Stimulated activated CD4-positive, alpha-beta T cell treated with anti-CD3 and anti-CD28 coated beads, Interleukin-4, amount 100 ng/mL, for 24 hours (primary cell): ENCODE data around the gene CIAO2A.
"Not testable (repeated sequence)": the region's sequence is repeated elsewhere in the genome, so short reads cannot be mapped to it uniquely, and the experiment has no call there.

Experiments
- DNase-seq: peaks from one replicate; pipeline ENCODE4 v3.0.0-alpha.2; 2020

Gene CIAO2A, protein sequence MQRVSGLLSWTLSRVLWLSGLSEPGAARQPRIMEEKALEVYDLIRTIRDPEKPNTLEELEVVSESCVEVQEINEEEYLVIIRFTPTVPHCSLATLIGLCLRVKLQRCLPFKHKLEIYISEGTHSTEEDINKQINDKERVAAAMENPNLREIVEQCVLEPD

DNA sequence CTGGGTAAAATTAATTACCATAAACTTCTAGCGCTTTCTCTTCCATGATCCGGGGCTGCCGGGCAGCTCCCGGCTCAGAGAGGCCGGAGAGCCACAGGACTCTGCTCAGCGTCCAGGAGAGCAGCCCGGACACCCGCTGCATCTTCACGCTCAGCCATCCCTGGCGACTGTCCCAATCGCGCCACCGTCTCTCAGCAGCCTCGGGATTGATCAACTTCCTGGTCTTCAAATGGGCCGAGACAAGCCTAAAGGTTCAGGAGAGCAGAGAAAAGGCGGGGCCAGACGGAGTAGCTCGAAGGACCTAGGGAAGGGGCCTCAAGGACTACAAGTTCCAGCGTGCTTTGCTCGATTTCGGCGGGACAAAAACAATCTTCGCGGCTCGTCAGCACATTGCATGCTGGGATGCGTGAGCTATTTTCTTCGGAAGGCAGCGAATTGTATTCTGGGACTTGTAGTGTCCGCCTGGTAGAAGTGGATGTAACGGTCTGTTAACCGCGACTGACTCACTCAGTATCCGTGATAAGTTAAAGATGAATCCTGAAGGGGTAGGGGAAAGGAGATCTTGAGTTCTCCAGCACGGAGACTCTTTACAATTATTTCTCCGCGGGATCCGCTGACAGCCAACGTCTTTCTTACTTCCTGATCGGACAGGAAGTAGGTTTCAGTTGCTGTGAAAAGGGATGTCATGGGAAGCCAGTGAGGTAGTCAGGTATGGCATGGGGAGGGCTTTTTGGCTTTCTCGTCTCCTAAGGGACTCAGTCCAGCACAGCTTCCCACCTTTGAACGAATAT, at the start of gene CIAO2A:
Gene CIAO2A (minus strand): TSS at position 212 of the 791 bp plus-strand sequence. CDS start 70 bp downstream, at position 142.
- DNase-seq: peak; percentile 94

DNA sequence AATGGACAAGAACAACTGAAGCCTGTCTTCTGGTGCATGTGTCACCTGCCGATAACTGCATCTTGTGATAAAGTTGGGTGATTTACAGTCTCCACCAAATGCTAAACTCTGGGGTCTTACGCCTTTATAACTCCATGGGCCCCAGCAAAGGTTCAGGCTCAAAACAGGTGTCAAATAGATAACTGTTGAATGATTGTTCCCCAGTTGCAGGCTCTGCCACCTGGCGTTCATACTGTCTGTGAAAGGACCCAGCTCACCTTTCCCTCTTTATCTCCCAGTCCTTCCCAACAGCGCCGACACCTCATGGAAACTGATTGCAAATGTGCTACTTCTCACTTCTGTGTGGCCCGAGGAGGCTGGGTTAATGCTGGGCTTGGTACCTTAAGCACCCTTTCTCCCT, 49.6 kb upstream of the CIAO2A start:
- no peak for DNase-seq

DNA sequence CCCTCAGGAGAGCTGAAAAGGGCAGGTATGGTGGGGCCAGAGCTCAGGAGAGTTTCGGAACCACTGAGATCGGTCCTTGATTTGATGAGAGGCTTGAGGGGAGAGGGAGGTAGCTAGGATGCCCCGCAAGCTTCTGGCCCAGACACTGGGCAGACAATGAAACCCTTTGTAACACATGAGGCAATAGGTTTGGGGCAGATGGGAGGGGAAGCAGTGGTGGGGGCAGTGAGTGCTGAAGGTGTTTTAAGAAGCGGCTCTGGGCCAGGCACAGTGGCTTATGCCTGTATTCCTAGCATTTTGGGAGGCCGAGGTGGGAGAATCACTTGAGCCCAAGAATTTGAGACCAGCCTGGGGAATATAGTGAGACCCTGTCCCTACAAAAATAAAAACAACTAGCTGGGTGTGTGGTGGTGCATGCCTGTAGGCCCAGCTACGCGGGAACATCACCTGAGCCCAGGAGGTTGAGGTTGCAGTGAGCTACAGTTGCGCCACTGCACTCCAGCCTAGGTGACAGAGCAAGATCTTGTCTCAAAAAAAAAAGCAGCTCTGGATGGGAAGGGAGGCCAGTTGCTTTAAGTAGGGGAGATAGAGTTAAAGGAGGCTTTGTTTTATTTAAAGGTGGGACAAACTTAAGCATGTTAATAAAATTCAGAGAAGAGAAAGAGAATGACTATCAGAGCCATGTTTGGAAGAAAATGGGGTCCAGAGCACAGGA, 48.3 kb upstream of the CIAO2A start:
- no peak for DNase-seq

DNA sequence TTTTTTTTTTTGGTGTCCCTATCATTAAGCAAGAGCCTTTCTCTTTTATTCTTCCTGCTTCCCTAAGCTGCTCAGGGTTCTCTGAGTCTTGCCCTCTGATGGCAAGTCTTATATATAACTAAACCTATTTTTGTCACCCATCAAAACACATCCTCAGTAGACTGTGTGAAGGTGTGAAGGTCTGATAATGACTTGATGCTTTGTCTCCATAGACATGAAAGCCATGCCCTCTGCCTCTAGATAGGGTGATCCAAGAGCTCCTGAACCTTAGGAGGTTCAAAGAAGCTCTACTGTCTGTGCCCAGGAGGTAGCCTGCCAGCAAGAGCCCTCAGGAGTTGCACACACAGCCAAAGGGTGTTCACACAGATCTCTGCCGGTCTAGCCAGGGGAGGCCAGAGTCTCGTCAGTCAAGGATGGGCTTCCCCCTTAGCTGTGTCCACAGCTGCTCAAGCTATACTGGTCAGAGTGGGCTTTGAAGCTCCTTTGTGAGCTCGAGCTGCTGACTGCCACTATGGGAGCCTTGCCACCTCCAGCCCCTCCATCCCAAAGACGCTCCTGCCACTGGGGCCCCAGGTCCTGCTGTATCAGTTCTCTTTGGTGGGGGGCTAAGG, 44.8 kb upstream of the CIAO2A start:
- DNase-seq: no peak

DNA sequence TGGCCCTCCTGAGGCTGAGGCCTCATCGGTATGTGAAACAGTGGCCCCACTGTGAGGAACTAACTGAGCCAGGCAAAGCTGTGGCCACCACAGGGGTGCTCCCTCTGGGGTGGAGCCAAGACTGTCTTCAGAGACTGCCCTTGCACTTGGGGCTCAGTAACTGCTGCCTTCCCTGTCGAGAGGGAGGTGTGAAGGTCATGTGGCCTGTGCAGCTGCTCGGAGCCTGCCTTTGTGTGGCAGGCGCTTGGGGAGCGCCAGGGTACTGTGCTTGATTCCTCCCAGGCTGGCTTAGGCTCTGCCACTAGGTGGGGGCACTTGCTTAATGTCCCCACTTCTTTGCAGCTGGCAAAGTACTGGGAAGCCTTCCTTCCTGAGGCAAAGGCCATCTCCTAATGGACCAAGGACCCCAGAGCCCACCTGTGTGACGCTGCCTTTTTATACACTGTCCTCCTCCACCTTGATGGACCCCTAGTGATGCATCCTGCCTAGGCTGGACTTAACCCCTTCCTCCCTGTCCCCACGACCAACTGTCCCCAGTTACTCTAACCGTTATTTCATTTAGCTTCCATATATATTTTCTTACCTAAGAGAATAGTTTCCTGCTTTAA, 43.7 kb upstream of the CIAO2A start:
- no peak for DNase-seq

DNA sequence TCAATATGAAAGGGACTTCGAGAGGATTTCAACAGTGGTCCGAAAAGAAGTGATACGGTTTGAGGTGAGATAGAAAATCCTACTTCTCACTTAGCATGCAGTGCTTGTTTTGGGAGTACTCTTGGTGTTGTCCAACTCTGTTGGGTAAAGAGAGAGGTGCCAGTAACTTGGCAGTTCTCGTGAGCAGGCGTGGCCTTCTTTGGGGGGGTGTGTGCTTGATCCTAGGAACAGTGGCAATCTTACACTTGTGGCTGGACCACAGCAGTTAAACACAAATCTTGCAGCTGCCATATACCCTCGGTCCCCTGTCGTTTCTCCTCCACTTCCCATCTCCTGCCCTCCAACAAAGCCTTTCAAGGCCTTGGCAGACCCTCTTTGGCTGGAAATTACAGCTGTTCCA, 42.7 kb upstream of the CIAO2A start:
- no peak for DNase-seq

DNA sequence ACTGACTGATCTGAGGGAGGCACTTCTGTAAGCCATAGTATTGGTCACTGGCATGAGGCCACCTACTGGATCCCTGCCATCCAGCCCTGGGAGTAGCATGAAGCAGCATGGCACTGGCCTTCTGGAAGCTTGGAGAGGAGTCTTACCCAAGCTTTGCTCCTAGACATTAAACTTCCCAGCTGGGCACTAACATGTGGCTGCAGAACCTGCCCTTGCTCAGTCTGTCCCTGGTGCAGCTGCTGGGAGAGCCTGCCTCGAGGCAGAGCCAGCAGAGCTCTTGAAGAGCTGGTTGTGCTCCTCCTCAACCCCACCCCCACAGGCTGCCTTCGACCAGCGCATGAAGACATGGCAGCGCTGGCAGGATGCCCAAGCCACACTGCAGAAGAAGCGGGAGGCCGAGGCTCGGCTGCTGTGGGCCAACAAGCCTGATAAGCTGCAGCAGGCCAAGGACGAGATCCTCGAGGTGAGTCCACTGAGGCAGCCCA, 40.7 kb upstream of the CIAO2A start:
- DNase-seq: no peak

DNA sequence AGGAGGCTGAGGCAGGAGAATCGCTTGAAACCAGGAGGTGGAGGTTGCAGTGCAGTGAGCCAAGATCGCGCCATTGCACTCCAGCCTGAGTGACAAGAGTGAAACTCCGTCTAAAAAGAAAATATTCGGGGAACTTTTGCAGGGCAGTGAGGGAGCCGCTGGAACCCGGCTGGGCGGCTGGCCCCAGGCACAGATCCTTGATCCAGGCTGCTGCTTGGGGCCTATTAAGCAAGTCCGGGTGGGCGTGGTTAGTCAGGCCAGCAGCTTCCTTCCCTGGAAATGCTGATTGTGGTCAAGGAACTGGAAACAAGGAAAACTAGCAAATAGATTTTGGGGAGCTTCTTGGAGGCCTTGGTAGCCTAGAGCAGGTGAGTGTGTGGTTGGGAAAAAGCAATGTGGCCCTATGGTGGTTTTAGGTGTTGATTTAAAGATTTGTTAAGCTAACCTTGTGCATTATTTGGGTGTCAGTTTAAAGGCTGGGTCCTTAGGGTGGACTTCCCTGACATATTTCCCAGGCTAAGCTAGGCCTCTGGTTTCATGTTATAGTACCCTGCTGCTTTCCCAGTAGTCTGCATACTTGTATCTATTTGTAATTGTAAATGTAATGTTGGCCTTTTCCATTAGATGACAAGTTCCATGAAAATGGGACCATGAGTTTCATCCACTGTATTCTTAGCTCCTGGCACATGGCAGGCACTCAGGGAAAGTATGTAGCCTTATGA, 40.1 kb upstream of the CIAO2A start:
- no peak for DNase-seq

DNA sequence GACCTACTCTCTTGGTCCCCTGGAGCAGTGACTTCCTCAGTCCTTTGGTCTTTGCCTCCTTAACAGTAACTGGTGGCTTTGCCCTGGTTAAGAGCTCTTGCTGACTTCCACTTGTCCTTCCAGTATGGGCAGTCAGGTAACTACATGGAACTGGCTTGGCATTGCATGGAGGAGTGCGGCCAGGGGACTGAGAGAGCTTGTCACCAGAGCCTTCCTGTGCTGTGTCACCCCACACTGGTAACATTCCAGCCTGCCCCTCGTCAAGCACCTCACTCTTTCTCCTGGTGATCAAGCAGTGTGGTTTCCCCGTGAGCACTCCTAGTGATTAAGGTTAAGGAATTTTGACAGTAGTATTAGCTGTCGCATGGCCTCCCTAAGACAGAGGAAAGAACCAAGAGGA, 38.6 kb upstream of the CIAO2A start:
- DNase-seq: no peak

DNA sequence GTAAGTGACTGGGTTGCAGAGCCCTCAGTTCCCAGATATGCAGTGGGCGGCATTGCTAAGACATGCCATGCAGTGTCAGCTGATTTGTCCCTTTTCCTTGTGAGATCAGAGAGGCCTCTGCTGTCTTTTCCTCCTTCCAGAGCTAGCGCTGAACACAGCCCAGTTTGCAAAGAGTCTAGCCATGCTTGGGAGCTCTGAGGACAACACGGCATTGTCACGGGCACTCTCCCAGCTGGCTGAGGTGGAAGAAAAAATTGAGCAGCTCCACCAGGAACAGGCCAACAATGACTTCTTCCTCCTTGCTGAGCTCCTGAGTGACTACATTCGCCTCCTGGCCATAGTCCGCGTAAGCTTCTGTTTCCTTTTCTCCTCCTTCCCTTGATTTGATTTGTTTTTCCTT, 37.9 kb upstream of the CIAO2A start:
- no peak for DNase-seq

DNA sequence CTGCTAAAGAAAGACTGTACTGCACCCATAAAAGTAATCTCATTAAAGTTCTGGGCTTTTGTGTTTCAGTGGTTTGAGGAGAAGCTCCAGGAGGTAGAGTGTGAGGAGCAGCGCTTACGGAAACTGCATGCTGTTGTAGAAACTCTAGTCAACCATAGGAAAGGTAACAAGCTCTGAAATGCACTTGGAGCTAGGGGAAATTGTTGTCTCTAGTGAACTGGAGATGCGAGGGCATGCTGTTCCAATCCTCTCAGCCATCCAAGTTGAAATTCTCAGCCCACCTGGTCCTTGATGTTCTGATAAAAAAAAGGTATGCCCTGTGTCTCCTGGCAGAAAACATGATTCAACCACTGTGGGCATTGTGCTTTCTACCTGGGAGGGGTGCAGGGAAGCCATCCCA, 36.5 kb upstream of the CIAO2A start:
- DNase-seq: no peak

DNA sequence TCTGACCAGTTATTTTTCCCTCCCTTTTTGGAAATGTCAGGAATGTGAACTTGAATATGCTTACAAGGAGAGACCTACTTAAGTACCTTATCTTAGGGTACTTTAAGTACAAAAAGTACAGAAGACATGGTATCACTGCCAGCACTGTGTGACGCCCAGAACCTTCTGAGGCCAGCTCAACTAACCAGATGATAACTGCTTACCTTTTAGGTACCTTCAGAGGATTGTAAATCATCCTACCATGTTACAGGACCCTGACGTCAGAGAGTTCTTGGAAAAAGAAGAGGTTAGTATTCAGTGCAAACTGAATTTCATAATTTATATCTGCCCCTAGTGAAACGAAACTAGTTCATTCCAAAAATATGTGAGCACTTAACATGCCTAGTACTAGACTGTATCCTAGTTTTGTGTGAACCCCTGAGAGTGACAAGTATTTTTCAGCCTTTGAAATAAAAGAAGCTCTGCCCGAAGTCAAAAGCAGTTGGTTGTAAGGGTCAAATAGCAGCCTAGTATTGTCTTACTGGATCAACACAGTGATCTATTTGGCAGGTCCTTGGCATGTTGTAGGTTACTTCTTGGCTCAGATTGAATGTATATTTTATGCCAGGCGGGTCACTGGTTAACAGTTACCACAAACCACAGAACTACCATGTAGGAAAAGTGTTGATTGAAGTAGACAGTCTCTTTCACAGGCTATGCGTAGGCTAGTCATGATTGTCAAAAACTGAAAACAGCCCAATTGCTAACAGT, 34.1 kb upstream of the CIAO2A start:
- no peak for DNase-seq

DNA sequence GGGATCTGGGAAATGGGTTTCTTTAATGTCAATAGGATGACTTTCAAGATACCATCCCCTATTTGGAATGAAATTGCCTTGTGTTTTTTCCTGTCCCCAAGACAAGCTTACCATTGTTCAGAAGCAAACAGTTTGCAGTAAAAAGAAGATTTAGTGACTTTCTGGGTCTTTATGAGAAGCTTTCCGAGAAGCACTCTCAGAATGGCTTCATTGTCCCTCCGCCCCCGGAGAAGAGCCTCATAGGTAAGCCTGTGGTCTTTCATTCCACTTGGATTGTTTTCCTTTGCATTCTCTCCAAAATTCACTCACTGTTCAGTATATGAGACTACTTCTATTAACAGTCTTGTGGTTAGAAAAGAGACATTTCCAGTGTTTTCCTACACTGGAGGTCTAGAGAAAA, 32.3 kb upstream of the CIAO2A start:
- no peak for DNase-seq

DNA sequence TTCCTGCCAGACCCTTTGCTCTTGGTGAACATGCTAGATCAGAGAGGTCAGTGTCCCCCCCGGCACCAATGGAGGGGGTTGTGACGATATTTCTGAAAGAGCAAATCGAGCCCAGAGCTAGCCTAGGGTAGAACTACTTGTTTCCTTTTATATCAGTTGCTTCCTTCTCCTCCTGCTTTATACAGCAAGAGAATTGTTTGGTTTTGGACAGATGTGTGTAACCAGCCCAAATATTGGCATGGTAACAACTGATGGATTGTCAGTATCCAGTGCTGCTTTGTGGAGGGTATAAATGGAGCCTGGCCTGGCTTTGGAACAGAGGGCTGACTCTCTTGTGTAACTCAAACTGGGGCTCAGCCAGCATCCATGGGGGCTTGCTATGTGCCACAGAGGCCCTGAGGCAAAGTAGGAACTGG, 29.3 kb upstream of the CIAO2A start:
- no peak for DNase-seq

DNA sequence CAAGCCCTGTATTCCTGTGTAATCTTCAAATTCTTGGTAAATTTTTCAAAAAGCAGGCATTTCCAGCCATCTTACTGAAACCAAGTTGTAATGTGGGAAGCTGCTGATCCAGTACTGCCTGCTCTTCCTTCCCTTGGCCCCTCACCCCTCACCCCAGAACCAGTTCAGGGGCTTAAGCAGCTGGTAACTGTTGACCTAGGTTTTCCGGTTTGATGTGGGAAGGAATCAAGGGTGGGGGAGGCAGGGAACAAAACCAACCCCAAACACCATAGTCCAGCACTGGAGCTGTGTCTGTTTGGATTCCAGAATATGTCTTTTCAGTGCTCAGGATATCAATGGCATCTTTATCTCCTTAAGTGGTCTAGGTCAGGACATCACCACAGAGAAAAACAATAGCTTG, 28.8 kb upstream of the CIAO2A start:
- DNase-seq: no peak

DNA sequence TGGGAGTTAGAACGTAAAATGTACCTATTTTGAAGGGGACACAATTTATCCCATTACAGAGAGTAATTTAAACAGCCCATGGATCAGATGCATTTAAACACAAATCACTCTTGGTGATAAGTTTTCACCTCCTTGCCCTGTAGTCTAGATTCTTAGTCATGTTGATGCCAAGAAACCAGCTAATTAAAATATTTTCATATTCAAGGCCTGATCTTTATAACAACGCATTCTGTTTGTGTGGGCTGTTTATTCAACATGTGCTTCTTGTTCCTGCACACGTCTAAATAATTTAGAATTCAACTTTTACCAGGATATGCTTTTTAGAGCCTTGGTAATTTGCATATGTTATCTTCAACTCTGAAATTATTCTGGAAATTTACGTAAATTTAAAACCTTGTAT, 28.0 kb upstream of the CIAO2A start:
- DNase-seq: no peak

DNA sequence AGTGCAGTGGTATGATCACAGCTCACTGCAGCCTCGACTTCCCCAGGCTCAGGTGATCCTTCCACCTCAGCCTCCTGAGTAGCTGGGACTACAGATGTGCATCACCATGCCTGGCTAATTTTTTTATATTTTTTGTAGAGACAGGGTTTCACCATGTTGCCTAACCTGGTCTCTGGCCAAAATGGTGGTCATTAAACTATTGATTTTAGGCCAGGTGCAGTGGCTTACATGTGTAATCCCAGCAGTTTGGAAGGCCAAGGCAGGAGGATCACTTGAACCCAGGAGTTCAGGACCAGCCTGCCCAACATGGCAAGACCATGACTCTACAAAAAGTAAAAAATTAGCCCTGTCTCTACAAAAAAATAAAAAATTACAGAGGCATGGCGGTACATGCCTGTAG, 26.7 kb upstream of the CIAO2A start:
- not testable (repeated sequence) for DNase-seq

DNA sequence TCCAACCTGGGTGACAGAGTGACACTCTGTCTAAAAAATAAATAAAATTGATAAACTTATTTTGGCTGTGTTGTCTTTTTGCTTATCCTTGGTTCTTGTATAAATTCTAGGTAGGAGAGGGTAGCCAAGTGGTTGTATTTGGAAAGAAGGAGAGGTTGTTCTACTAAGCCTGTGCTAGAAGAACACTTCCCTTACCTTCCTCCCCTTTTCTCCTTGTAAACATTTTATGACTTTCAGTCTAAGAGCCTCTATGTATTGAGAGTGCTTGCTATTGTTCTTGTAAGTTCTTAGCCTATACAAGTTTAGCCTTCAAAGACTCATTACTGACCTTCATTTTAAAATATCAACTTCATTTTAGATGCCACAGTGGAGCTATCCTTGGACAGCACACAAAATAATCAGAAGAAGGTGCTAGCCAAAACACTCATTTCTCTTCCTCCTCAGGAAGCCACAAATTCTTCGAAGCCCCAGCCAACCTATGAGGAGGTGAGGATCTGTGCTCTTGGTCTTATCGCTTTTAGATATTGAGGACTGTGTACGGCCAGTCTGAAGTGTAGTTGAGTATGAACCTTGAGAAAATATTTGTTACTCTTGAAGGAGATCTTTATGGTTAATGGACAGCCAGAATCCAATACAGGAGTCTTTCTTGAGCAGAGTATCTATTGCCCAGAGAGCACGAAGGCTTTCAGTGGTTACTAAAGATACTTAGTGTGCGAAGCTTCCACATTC, 24.3 kb upstream of the CIAO2A start:
- DNase-seq: no peak

DNA sequence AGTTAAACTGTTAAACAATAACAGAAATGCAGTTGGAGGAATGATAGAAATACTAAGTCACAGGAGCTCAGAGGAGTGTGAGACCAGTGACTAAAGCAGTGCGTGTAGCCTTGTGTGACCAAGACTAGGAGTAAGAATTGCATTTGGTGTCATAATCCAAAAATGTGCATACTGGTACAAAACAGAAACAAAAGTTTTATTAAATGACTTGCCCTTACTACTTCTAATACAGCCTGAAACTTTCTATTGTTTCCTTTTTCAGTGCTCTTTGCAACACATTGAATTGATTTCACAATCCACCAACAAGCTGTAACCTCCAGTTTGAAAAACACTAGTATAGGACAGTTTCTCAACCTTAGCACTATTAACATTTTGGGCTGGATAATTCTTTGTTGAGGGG, 19.3 kb upstream of the CIAO2A start:
- no peak for DNase-seq

DNA sequence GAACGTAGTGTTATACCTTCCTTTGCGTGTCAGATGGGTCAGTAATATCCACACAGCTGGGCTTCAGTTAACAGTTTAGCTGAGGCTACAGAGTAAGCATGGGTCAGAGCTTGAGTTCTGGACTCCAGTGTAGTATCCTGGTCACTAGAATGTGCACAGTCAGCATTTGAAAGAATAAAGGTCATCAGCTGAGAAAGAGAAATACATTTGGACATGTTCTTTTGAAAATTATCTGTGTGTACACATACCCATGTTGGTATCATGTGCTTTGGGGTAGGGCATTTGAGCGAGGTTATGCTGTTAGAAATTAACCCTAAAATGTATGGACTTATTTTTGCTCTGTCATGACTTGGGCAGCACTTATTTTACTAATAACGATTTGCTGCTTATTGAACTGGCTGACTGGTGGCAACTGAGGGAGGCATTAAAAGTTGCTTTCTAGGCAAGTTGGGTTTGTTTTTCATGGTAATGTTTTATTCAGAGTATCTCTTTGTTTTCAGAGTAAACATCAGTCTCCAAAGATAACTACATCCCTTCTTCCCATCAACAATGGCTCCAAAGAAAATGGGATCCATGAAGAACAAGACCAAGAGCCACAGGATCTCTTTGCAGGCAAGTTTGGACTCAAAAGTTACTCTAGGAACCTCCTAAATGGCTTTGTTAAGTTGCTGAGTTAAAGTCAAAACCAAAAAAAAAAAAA, 18.6 kb upstream of the CIAO2A start:
- DNase-seq: no peak
